T47D (cell line): ENCODE measurements around the gene SLC7A10.

Experiments
- DNase-seq, 2 experiments: peaks; one replicate each; pipeline versions ENCODE4 v3.0.0 to v3.0.0-alpha.2; 2011 to 2012; ENCODE audit warnings: low read depth in 1 of 2, low spot score in 1 of 2
- JUND ChIP-seq: IDR thresholded peaks from 2 replicates; pipeline ENCODE4 v1.6.1; 2012; ENCODE audit warnings: low read depth
- in situ Hi-C: cut with HindIII; loops from 2 replicates; pipeline ENCODE4 v1.10.0; 2016; ENCODE audit warnings: low sequenced_read_pairs, low pct_unique_long_range_greater_than_20kb

Gene SLC7A10

DNA sequence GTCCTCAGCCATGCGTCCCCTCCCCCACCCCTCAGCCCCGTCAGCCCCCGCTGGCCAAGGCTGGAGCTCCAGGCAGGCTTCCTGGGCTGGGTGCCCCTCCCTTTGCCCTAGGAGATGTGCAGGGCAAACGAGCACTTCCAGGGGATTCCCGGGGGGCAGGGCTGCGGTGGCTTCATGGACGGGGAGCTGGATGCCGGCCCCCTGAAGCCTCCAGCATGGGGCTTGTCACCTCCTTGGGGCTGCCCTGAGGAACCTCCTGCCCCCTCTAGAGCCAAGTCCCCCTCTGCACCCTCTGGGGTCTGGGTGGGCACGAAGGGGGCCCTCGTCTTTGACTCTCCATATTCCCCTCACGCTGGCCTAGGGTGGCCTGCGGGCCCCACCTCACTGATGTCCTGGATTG is 25.4 kb upstream of the SLC7A10 start:
- TF ChIP-seq JUND, result no peak
- DNase-seq, result no peak
- in situ Hi-C loops, result no loop called here

DNA sequence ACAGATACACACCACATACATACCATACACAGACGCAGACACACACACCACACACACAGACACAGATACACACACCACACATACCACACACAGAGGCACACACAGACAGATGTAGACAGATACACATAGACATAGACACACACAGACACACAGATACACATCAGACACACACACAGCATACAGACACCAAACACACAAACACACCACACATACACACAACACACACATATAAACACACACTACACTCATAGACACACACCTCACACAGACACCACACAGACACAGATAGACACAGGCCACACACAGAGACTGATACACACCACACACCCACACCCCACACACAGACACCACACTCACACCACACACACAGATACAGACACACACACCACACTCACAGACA is 24.9 kb upstream of the SLC7A10 start:
- no peak for TF ChIP-seq JUND
- DNase-seq, result no peak
- in situ Hi-C loops, result no loop called here

DNA sequence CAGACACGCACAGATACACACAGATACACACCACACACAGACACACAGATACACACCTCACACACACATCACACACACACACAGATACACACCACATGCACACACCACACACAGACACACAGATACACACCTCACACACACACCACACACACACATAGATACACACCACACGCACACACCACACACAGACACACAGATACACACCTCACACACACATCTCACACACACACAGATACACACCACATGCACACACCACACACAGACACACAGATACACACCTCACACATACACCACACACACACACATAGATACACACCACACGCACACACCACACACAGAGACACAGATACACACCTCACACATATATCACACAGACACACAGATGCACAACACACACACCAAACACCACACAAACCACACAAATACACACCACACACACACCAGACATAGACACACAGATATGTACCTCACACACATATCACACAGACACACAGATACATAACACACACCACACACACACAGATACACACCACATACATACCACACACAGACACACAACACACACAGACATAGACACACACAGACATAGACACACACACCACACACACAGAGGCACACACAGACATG is 24.2 kb upstream of the SLC7A10 start:
- no peak for DNase-seq
- in situ Hi-C loops, result no loop called here
- no peak for TF ChIP-seq JUND

DNA sequence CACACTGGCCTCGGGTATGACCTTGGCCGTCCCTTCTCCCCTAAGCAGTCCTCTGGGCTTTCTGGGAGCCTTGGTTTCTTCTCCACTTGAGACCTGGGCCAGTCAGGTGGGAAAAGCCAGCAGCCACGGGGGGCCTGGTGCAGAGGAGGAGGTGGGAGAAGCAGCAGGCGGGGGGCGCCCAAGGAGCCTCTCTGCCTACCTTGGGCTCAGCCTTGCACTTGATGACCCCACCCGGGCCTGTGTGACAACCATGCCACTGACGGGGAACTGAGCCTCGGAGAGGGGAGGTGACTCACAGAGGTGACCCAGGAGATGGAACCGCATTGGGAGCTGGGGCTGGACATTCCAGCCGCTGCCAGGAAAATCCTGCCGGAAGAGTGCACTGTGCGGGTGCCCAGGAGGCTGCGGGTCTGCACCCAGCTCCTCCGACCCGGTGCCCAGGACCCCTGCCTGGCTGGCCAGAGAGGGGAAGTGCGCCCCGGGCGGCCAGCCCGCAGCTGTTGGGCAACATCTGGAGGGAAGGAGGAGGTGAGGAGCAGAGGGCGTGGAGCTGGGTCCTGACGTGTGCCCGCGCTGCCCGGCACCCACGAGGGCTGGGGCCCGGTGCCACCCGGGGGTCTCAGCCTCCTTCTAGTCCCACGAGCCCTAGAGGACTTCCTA is 23.4 kb upstream of the SLC7A10 start:
- TF ChIP-seq JUND, result no peak
- peak in 1 of 2 experiments; percentile 35 for DNase-seq
- in situ Hi-C loops, result no loop called here

DNA sequence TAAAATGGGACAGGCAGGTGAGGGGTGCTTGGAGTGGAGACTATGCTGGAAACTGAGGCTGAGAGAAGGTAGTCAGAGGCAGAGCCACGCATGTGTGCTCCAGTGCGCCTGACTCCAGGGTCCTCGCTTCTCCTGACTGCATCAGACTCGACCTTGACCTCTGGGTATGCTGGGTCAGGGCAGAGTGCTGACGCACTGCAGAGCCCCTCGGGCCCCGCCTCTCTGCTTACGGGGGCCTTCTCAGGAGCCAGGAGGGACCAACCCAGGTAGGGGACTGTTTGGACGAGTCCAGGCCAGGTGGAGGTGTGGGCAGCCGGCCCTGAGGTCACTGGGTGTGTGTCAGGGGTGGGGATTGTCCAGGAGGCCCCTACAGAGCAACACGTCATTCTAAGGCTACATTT is 22.9 kb upstream of the SLC7A10 start:
- in situ Hi-C loops, result no loop called here
- no peak for DNase-seq
- no peak for TF ChIP-seq JUND

DNA sequence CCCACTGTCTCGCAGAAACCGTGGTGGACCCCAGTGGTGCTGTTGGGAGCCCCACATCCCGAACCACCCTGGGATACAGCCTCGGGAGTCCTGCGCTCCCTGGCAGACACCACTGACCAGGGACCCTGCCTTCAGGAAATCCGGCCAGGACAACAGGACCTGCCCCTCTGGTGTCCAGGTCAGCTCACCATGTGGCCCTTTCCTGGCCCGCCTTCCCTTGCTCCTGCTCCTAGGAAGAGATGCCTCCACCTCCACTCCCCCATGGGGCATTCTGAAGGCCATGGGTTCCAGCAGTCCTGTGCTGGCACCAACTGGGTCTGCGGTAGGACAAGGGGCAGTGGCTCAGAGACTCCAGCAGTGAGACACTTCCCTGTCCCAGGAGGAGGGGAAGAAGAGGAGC is 22.5 kb upstream of the SLC7A10 start:
- no peak for TF ChIP-seq JUND
- in situ Hi-C loops, result no loop called here
- DNase-seq, result no peak

DNA sequence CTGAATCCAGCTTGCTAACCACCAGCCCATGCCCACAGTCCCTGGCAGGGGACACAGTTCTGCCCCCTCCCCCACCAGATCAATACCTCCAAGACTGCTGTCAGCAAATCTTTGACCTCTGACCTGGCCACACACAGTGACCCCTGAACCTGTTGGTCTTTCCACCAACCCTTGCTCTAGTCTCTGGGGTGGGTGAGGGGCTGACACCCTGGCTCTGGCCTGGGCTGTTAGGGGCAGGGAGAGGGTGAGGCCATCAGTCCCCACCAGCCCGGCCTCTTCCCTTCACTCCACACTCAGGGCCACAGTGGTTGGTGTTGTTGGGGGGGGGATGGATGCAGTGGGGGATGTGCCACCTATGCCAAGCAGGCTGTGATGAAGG is 21.8 kb upstream of the SLC7A10 start:
- in situ Hi-C loops, result no loop called here
- DNase-seq, result no peak
- no peak for TF ChIP-seq JUND

DNA sequence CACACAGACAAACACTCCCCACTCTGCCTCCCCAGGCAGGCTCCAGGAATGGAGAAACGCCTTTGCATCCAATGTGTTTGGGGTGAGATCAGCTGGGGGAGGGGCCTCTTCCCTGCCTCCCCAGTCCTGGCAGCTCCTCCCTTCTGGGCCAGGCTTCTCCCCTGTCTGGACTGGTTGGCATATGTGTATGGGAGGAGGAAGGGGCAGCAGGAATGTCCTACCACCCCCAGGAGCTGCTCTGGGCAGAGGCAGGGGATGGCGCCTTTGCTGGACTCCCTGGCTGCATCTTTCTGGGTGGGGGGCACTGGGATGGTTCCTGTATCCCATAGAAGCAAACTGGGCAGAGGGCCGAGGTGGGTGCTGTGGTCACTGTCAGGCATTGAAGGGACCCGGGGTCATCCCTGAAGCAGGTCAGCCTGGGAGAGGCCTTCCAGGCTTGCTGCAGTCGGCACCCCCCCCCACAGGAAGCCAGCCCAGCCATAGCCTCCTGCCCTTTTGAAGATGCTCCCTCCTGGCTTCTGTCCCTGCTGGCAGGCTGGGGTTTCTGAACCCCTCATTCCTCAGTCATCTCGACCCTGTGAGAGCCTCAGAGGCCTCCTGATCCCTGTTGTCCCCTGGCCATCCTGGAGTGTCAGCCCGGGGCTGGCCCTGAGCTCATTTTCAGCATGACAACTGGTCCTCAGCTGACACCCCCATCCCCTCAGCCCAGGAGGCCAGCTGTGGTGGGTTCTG is 21.2 kb upstream of the SLC7A10 start:
- no peak for TF ChIP-seq JUND
- no peak for DNase-seq
- in situ Hi-C loops, result no loop called here

DNA sequence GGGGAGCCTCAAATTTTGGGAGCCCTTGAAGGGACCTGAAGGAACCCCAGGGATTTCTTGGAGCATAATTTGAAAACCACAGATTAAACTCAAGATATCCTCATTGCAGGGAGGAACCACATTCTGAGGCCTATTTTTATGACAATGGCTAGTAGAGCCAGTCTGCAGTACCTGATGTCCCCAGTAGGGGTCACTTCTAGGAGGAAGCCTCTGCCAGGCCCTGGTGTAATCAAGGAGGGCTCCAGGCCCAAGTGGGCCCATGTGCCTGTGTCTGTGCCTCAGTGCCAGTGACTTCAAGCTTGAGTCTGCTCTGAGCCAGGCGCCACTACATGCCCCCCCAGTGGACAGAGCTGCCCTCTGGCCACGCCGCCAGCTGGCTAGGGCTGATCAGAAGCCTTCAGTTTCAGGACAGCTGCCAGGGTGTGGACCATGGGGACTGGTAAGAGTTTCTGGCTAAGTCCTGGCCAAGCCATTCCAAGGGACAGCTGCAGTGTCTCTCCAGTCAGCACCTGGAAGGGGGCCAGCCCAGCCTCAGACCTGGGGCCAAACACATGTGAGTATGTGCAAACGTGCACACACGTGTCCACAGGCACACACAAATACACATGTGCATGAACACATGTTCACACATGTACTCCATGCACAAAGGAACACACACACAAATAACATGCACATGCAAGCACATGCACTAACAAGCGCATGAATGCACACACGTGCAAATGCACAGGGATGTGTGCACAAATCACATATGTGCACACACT is 20.5 kb upstream of the SLC7A10 start:
- in situ Hi-C loops, result no loop called here
- TF ChIP-seq JUND, result no peak
- DNase-seq, result no peak

DNA sequence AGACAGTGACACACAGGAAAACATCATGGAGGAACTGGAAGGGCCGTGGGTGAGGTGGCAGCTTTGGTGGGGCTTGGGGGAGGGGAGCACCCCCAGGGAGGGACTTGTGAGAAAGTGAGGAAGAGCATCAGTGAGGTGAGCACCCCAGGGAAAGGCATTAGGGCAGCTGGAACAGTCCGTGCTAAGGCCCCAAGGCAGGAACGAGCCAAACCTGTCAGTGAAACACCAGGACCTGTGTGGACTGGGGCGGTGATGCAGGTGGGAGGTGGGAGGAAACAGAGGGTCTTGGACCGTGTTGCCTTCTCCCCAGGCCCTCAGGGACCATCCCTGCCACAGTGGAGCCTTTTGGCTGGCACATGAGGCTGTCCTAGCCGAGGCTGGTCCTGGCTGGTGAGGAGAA is 17.3 kb upstream of the SLC7A10 start:
- TF ChIP-seq JUND, result no peak
- in situ Hi-C loops, result no loop called here
- DNase-seq, result no peak

DNA sequence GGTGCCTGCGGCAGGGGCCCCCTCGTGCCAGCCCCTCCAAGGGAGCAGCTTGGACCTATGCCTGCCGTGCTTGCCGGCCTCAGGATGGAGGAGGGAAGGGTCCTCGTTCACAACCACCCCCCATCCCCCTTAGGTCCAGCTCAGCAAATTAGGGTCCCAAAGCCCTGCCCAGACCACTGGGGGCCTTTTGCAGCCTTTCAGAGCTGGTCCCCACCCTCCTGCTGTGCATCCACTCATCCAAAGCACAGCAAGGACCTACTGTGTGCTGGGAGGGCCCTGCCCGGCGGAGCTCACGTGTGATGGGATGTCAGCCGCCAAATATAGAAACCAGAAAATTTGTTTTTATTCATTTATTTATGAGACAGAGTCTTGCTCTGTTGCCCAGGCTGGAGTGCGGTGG is 16.5 kb upstream of the SLC7A10 start:
- no peak for DNase-seq

DNA sequence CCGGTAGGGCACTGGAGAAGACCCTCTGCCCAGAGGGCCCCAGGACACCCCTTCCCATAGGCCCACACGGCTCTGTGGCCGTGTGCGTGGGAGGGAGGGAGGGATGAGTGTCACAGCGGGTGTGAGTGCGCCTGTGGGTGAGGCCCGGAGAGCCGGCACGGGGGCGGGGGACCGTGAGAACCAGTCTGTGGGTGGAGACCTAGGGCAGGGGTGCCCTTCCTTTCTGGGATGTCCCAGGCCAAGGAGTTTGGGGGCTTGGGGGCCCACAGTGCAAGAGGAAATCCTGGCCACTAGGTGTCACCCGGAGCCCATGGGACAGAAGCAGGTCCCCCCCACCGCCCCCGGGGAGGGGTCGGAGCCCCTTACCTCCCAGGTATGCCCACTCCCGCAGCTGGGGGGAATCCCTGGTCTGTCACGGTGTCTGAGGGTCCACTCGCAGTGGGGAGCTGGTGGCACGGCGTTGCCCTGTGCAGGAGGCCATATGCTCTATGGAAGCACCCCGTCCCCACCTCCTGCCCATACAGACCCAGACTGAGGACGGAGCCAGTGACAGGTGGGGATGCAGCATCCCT is 16.0 kb upstream of the SLC7A10 start:
- in situ Hi-C loops, result no loop called here
- no peak for TF ChIP-seq JUND
- DNase-seq, result peak in 1 of 2 experiments; percentile 20

More for the DNA sequence above, 16.5 kb upstream of the SLC7A10 start:
- TF ChIP-seq JUND, result no peak
- in situ Hi-C loops, result no loop called here
